PC-9 (cell line): ENCODE data around the gene IDS. TPM values are rescaled to one million over a fixed set of nuclear protein-coding genes. Genes with fewer than 3 reads are reported as not detected.
A peak's percentile ranks its signal among the peaks of the same experiment; 100 is the strongest.

Experiments used
- BruUV-seq: library from RNA; stranded (reverse); fragments of 400-500 nt; replicated peaks from 2 replicates; lab custom pipeline; 2021; lab: Mats Ljungman, UMichigan
- CTCF ChIA-PET: fragments of 300-600 bp; sonication (Branson Sonifier 250); formaldehyde crosslinking; loops from one replicate; lab custom pipeline; 2022; ENCODE audit warnings: antibody characterized with exemption; lab: Charles Lee
- POLR2A ChIA-PET: fragments of 300-600 bp; sonication (Branson Sonifier 250); formaldehyde crosslinking; loops from one replicate; lab custom pipeline; 2022; ENCODE audit warnings: antibody characterized with exemption; ENCODE audit not compliant: unreplicated experiment; lab: Charles Lee
- DNase-seq, 2 experiments: peaks; one replicate each; pipeline versions ENCODE4 v3.0.0 to v3.0.0-alpha.2; 2015 to 2022; ENCODE audit warnings: mixed read lengths in 1 of 2
- H2AFZ ChIP-seq: fragments of 200-600 bp; sonication (generic); 2 replicates; pipeline ENCODE4 v1.8.1; 2017; ENCODE audit warnings: antibody characterized with exemption
- H3F3A ChIP-seq: fragments of 200-600 bp; sonication (generic); 2 replicates; pipeline ENCODE4 v1.8.1; 2017; ENCODE audit warnings: antibody characterized with exemption, mild to moderate bottlenecking, low read depth; ENCODE audit not compliant: insufficient read depth
- H3K27ac ChIP-seq: fragments of 200-600 bp; sonication (generic); 2 replicates; pipeline ENCODE4 v1.6.1; 2016; ENCODE audit warnings: mixed run types
- H3K27me3 ChIP-seq: fragments of 200-600 bp; sonication (generic); 2 replicates; pipeline ENCODE4 v1.6.1; 2016; ENCODE audit warnings: low read depth, mixed run types; ENCODE audit not compliant: insufficient read depth
- H3K36me3 ChIP-seq: fragments of 200-600 bp; sonication (generic); 2 replicates; pipeline ENCODE4 v1.6.1; 2016; ENCODE audit warnings: low read depth, mixed run types
- H3K4me1 ChIP-seq: fragments of 200-600 bp; sonication (generic); replicated peaks from 2 replicates; pipeline ENCODE4 v1.6.1; 2016; ENCODE audit warnings: mixed run types; ENCODE audit not compliant: insufficient read depth
- H3K4me2 ChIP-seq: fragments of 200-600 bp; sonication (generic); 2 replicates; pipeline ENCODE4 v1.6.1; 2017; ENCODE audit warnings: mixed run types
- H3K4me3 ChIP-seq: fragments of 200-600 bp; sonication (generic); 2 replicates; pipeline ENCODE4 v1.6.1; 2016; ENCODE audit warnings: mixed run types
- H3K79me2 ChIP-seq: fragments of 200-600 bp; sonication (generic); 2 replicates; pipeline ENCODE4 v1.6.1; 2017; ENCODE audit warnings: low read depth, mixed run types
- H3K9me2 ChIP-seq: fragments of 200-600 bp; sonication (generic); 2 replicates; pipeline ENCODE4 v1.8.1; 2017; ENCODE audit warnings: mild to moderate bottlenecking; ENCODE audit not compliant: insufficient read depth
- H3K9me3 ChIP-seq: fragments of 200-600 bp; sonication (generic); 2 replicates; pipeline ENCODE4 v1.8.1; 2016; ENCODE audit warnings: low read depth; ENCODE audit not compliant: insufficient read depth
- H4K20me1 ChIP-seq: fragments of 200-600 bp; sonication (generic); 2 replicates; pipeline ENCODE4 v1.8.1; 2017; ENCODE audit not compliant: insufficient read depth
- CTCF ChIP-seq: fragments of 200-600 bp; sonication (generic); conservative IDR thresholded peaks from 2 replicates; pipeline ENCODE4 v1.6.1; 2017; ENCODE audit warnings: mixed run types, antibody characterized with exemption, mild to moderate bottlenecking, moderate library complexity
- EZH2 ChIP-seq: fragments of 200-600 bp; sonication (generic); IDR thresholded peaks from 2 replicates; pipeline ENCODE4 v1.8.0; 2017; ENCODE audit warnings: antibody characterized with exemption, low read depth
- intact Hi-C: fragments of 100-400 bp; cut with micrococcal nuclease; formaldehyde crosslinking; loops from one replicate; pipeline ENCODE4 v1.10.0; 2022; ENCODE audit not compliant: unreplicated experiment
- total RNA-seq: library from RNA; stranded (reverse); gene quantifications from 2 replicates; pipeline ENCODE4 v1.2.3, GENCODE V29; 2021

Gene IDS
- total RNA-seq, 1 experiment from 2014 or later, result 214 TPM

DNA sequence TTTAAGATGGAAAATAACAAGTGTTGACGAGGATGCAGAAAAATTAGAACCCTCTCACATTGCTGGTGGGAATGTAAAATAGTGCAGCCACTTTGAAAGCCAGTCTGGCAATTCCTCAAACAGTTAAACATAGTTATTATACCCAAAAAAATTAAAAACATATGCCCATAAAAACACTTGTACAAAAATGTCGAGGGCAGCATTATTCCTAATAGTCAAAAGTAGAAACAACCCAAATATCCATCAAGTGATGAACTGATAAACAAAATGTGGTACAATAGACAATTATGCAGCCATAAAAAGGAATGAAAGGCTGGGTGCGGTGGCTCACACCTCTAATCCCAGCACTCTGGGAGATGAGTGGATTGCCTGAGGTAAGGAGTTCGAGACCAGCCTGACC lies 6.3 kb downstream of the IDS start:
- TF ChIP-seq CTCF (no peak), EZH2 (no peak)
- H3K4me3 ChIP-seq, result no peak overlapping the region
- H3K9me3 ChIP-seq, result no peaks in the 10 kb centered on the region
- H2AFZ ChIP-seq, result no peak overlapping the region
- no peaks in the 10 kb centered on the region for H3K9me2 ChIP-seq
- no peak overlapping the region for H3K4me2 ChIP-seq
- H3K4me1 ChIP-seq, result peaks cover 49% of the 10 kb centered on the region
- no peaks in the 10 kb centered on the region for H3K27me3 ChIP-seq
- no peak overlapping the region for H3K27ac ChIP-seq
- H3K79me2 ChIP-seq, result peaks cover 15% of the 10 kb centered on the region
- no peaks in the 10 kb centered on the region for H4K20me1 ChIP-seq
- H3F3A ChIP-seq, result peaks cover 48% of the 10 kb centered on the region
- no TSS peak for BruUV-seq
- no peak for DNase-seq
- H3K36me3 ChIP-seq, result peaks cover 62% of the 10 kb centered on the region
- ChIA-PET CTCF (interaction anchor here (0.7 kb wide), 1 partner anchor 1199 kb away, joined by 9 read pairs; no protein-coding TSS in a partner anchor), POLR2A (no interaction called here)
- intact Hi-C loops, result loop anchor here (10.0 kb wide), 1 partner anchor 1584 kb away; the partner anchor contains the start of gene FMR1

- no TSS peak for BruUV-seq
- Histone ChIP-seq H2AFZ (no peak overlapping the region), H3K4me1 (peaks cover 60% of the 10 kb centered on the region), H3K79me2 (peaks cover 17% of the 10 kb centered on the region), H3K9me3 (no peaks in the 10 kb centered on the region), H3K36me3 (peaks cover 71% of the 10 kb centered on the region), H4K20me1 (no peaks in the 10 kb centered on the region), H3K9me2 (no peaks in the 10 kb centered on the region), H3F3A (peaks cover 59% of the 10 kb centered on the region), H3K27ac (peak overlapping the region; percentile 26), H3K27me3 (no peaks in the 10 kb centered on the region), H3K4me2 (0 out of 2 replicates have a peak overlapping the region, but pooled peaks have one; percentile 2), H3K4me3 (no peak overlapping the region)
- intact Hi-C loops, result loop anchor here (10.0 kb wide), 1 partner anchor 1583 kb away; the partner anchor contains the start of gene FMR1
- ChIA-PET POLR2A (no interaction called here), CTCF (no interaction called here)
- TF ChIP-seq EZH2, result no peak
- TF ChIP-seq CTCF, result no peak
- DNase-seq, result peak in 1 of 2 experiments; percentile 65
Measured at GRCh38 chrX:149497626-149498025, 7.5 kb downstream of the IDS start.

DNA sequence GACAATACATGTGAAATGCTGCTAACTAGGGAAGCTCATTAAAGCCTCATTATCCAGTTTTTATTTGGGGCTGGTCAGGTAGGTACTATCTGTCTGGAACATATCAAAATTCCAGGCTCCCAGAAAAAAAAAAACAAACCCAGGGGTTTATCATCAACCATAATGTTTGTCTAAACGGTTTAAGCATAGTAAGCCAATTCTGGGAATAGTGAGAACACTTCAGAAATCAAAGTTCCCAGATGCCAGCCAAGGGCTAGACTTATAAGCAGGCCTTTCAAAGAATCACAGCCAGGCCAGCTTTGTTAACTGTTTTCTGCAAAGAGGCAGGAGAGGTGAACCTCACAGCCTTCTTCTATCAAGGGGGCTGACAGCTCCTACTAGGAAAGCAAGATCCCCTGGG lies 8.1 kb downstream of the IDS start:
- ChIA-PET POLR2A (interaction anchor here (1.0 kb wide), 1 partner anchor 42 kb away, joined by 4 read pairs; no protein-coding TSS in a partner anchor), CTCF (no interaction called here)
- no TSS peak for BruUV-seq
- no peaks in the 10 kb centered on the region for H3K9me2 ChIP-seq
- peaks cover 66% of the 10 kb centered on the region for H3K4me1 ChIP-seq
- no peak overlapping the region for H2AFZ ChIP-seq
- no peak overlapping the region for H3K4me3 ChIP-seq
- intact Hi-C loops, result loop anchor here (10.0 kb wide), 1 partner anchor 1582 kb away; the partner anchor contains the start of gene FMR1
- 0 out of 2 replicates have a peak overlapping the region, but pooled peaks have one; percentile 2 for H3K4me2 ChIP-seq
- H3K27me3 ChIP-seq, result no peaks in the 10 kb centered on the region
- H3K79me2 ChIP-seq, result peaks cover 12% of the 10 kb centered on the region
- peaks cover 64% of the 10 kb centered on the region for H3F3A ChIP-seq
- TF ChIP-seq CTCF (no peak), EZH2 (no peak)
- peak overlapping the region; percentile 86 for H3K27ac ChIP-seq
- DNase-seq, result no peak
- H4K20me1 ChIP-seq, result no peaks in the 10 kb centered on the region
- H3K9me3 ChIP-seq, result no peaks in the 10 kb centered on the region
- peaks cover 77% of the 10 kb centered on the region for H3K36me3 ChIP-seq
